ENCODE measurements around the gene ALDH5A1.
A peak's percentile ranks its signal among the peaks of the same experiment; 100 is the strongest.

ALDH5A1 gene

DNA sequence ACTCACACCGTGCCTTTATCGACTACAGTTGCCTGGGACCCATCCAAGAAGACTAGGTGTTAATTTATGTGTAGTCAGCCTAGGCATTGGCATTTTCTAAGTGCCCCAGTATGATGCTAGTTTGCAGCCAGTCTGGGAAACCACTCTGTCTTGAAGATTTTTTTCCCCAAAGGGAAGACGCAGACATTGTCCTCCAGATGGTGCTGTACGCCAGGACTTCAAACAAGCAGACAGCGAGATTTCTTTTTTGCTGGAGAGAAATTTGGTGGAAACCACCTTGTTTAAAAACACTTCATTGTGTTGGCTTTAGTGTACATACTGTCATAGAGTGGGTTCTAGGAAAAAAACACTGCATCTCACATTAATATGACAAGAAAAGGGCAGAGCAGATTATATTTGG is 30.0 kb downstream of the ALDH5A1 start:
- peak; percentile 5 for DNase-seq (ENCODE audit: low read depth)

DNA sequence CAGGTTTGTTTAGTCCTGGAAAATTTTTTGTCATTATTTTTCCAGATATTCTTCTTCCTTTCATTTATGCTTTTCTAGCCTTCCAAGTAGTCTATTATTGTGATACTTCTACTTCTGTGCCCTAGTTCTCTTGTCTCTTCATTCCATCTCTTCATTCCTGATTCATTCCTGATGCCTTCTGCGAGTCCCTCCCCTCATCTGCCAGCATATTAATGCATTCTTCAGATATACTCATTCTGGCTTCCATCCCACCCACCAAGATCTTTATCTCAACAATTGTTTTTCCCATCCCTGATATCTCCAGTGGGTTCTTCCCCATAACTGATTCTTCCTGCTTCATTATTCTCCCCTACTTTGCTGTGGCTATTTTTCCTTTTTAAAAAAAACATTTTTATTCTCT is 35.2 kb downstream of the ALDH5A1 start:
- DNase-seq (ENCODE audit: low read depth) = no peak

DNA sequence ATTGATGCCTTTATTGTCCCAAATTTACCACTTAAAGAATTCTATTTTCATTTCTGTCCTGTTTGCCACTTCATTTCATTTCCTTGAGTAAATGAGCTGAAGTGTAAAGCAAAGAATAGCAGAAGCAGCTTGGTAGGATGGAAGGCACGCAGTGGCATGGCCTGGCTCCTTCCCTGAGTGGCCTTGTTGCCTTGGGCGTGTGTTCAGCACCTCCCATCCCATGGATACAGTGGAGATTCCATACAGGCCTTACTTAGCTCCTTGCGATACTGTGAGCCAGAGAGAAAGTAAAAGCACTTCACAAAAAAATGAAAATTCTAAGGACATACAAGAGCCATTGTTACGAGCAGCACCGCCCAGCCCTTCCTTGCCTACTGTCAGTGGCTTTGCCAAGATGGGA is 39.6 kb downstream of the ALDH5A1 start:
- DNase-seq (ENCODE audit: low read depth) = no peak

DNA sequence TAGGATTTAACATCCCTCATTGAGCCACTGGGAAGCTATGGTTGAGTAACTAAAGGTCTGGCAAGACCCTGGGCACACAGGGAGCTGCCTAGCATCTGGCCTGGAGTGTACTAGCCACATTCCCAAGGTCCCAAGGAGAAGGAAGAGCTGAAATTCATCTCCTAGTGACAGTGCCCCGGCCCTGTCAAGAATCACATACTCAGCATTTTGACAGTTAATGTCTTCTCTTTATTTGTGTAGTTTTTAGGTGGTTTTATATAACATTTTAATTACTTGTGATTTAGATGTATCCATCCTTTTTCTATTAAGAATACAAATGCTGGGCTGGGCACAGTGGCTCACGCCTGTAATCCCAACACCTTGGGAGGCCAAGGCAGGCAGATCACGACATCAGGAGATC is 40.4 kb downstream of the ALDH5A1 start:
- DNase-seq (ENCODE audit: low read depth) = no peak

DNA sequence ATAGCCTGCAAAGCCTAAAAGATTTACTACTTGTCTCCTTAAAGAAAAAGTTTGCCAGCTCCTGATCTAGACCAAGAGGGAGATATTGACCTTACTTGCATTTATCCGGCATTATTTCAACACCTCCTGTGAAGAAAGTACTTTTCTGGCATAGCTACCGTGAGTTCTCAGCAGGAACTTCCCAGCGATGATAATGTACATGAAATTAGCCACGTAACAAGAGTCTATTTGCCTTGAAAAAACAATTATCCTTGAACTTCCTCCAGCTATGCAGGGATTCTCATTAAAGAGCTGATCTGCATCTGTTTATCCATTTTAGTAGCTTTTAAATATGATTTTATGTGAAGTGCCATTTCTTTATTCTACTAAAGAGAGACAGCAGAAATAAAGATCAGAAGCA is 41.7 kb downstream of the ALDH5A1 start:
- no peak for DNase-seq (ENCODE audit: low read depth)

DNA sequence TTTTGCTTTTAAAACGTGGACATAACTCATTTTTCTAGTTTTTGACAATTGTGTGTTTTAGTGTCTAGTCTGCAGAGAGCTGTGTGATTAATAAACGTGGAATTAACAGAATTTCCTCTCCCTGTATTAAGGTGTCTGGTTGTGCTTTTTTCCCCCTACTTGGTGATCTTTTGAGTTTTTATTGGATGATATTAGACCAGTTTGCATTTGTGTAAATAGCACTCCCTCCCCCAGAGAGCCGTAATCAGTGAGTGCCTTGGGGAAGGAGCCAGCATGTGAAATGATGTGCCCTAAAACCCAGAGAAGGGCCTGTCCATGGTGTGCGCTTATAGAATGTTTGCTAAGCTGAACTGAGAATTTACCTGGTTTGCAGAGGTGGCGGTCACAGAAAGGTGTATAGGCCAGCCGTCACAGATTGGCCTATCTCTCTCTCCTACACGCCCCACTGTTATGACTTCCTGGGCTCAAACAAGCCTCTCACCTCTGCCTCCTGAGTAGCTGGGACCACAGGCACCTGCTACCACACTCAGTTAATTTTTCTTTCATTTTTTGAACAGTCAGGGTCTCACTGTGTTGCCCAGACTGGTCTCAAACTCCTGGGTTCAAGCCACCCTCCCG is 42.4 kb downstream of the ALDH5A1 start:
- no peak for DNase-seq (ENCODE audit: low read depth)

DNA sequence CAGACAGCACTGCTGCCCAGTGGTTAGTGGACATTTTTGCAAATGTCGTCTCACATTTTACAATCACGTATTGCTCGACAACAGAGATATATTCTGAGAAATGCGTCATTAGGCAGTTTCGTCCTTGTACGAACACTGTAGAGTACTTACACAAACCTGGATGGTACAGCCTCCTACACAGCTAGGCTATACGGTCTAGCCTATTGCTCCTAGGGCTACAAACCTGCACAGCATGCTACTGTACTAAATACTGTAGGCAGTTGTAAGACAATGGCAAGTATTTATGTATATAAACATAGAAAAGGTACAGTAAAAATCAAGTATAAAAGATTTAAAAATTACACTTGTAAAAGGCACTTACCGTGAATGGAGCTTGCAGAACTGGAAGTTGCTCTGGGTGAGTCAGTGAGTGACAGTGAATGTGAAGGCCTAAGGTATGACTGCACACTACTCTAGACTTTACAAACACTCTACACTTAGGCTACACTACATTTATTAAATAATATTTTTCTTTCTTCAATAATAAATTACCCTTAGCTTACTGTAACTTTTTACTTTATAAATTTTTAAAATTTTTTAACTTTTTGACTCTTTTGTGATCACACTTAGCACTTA is 43.1 kb downstream of the ALDH5A1 start:
- no peak for DNase-seq (ENCODE audit: low read depth)

DNA sequence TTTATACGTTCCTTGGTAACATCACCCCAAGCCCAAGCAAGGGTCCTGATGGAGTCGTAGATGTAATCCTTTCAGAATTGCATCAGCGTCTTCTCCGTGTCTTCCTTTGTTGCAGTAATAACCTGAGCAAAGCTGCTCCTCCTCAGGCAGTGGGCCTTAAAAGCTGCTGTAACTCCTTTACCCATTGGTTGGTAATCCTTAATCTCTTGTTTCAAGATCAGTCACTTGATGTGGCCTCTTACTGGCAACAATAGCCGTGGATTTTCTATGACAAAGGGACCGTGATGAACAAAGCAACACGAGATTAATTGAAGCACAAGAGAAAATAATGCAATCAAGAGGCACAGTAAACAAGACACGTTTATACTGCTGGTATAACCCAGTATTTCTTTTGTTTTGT is 44.6 kb downstream of the ALDH5A1 start:
- no peak for DNase-seq (ENCODE audit: low read depth)

DNA sequence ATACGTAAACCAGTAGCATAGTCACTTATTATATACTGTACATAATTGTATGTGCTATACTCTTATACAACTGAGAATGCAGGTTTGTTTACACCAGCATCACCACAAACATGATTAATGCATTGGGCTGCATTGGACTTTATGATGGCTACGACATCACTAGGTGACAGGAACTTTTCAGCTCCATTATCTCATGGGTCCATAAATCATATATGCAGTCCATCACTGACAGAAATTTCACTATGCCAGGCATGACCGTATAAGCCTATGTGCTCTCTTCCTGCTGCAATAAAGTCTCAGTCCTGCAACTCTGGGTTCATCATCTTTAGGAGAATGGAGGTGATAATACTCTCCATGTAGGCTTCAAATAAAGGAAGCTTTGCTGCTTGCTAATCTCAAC is 45.4 kb downstream of the ALDH5A1 start:
- no peak for DNase-seq (ENCODE audit: low read depth)

DNA sequence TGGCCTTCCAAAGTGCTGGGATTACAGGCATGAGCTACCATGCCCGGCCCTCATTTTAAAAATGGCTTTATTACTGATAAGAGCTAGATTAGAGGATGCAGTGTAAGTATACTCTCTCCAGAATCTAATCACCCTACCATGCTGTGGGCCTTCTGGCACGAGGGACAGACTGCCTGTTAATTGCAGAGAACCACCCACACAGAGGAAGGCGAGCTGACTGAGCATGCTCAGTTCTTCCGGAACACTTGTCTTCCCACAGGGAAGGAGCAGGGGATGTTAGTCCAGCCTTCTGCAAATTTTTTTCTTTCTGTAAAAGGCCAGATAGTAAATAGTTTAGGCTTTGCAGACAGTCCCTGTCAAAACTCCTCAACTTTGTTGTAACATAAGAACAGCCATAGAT is 48.9 kb downstream of the ALDH5A1 start:
- no peak for DNase-seq (ENCODE audit: low read depth)

DNA sequence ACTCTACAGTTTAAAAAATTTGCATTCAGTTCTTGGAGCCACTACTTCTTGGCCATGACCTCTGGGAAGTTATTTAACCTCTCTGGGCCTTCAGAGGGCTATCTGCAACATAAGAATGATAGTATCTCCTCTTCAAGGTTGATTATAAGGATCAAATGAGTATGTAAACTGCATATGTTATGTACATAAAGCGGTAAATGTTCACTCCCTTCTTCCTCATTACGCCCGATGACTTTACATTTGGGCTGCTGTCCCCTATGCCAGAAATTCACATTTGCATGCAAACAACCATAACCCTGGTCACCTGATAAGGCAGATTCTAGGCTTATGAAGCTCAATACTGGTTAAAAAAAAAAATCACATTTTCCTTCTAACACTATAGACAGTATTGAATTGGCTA is 50.4 kb downstream of the ALDH5A1 start:
- DNase-seq (ENCODE audit: low read depth) = no peak

DNA sequence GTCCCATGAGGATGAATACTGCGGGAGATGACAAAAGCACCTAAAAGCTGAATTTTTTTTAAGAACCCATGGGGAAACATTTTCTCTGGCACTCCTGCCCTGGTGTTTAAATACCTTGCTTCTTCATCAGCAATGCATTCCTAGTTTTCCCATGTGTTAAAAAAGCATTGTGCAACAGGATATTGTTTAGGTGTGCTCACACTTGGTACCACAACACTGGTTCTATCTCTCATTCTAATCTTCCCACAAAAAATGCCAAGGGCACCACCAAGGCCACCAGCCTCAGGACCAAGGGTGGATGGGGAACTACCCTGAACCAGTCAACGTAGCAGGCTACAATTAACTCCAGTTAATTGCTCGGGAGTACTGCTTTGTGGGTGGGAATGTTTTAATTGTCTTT is 50.9 kb downstream of the ALDH5A1 start:
- DNase-seq (ENCODE audit: low read depth) = no peak

DNA sequence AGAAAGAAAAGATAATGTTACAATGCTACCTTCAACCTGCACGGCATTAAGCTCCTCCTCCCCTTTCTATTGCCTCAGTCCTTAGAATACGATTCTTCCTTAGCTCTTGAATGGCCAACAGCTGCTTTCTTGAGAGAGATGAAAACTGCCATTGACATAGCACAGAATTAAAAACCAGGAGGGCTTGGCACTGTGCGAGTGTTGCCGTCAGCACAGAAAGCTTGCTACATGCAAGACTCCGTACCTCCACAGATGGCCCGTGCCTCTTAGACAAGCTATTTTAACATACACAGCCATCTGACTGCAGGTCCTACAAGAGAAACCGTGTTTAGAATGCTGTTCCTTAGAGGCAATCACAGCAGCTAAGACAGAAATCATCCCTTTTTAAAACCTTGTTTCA is 51.7 kb downstream of the ALDH5A1 start:
- DNase-seq (ENCODE audit: low read depth) = no peak

DNA sequence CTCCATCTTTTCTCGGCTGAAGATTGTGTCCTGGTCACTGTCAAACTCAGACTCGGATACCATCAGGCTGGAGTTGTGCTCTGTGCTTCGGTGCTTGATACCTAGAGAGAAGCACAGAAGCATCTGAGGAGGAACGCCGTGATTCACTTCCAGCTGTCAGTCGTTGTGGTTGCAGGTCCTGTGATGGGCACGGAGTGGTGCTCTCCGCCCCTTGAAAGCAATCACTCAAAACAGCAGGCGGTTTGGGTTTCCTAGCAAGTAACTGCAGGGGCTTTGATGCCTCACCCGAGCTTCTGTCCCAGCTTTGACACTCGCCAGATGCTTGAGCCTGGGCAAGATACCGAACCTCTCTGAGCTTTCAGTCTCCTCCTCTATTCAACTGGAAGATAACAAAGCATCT is 52.5 kb downstream of the ALDH5A1 start:
- DNase-seq (ENCODE audit: low read depth) = no peak

DNA sequence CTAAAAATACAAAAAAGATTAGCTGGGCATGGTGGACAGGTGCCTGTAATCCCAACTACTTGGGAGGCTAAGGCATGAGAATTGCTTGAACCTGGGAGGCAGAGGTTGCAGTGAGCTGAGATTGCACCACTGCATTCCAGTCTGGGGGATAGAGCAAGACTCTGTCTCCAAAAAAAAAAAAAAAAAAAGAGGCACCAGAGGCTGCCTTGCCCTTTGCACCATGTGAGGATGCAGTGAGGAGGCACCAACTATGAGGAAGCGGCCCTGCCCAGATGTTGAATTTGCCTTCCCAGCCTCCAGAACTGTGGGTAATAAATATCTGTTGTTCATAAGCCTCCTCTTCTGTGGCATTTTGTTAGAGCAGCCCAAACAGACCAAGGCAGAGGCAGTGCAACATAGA is 54.4 kb downstream of the ALDH5A1 start:
- DNase-seq (ENCODE audit: low read depth) = no peak

DNA sequence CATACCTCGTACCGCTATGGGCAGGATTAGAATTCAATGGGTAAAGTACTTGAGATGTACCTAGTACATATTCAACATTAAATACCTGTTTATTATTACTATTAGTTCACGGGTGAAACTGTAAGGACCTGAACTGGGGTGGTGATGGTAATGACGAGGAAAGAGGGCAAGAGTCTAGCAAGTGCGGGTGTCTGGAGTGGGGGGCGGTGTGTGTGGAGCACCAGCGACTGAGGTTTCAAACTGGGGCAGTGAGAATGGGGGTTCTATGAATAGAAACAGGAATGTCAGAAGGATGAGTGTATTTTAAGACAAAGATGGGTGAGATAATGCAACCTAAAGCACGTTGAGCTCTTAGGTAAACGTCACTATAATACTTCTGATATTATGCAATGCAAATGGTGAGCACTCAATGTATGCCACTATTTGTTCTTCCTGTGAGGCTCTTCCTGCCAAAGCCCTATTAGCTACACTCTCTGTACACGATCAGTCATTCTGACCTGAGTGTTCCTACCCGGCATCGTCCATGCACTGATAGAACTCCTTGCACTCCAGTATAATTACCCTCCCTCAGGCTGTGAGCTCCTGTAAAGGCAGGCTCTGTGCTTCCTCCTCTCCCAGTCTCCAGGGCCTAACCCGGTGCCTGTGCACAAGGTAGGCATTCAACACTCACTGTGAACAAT is 55.0 kb downstream of the ALDH5A1 start:
- no peak for DNase-seq (ENCODE audit: low read depth)

DNA sequence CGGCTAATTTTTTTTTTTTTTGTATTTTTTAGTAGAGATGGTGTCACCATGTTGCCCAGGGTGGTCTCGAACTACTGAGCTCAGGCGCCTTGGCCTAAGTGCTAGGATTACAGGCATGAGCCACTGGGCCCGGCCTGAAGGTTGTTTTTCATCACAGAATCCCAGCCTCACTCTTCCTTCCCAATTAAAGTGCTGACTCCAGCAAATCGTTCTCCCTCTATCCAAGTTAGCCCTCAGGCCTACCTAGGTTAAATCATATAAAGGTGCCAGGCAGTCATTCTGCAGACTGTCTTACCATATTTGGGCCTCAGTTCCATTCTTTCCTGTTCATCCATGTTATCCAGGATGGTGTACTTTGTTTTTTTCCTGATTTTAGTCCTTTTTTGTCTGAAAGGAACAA is 56.4 kb downstream of the ALDH5A1 start:
- no peak for DNase-seq (ENCODE audit: low read depth)

DNA sequence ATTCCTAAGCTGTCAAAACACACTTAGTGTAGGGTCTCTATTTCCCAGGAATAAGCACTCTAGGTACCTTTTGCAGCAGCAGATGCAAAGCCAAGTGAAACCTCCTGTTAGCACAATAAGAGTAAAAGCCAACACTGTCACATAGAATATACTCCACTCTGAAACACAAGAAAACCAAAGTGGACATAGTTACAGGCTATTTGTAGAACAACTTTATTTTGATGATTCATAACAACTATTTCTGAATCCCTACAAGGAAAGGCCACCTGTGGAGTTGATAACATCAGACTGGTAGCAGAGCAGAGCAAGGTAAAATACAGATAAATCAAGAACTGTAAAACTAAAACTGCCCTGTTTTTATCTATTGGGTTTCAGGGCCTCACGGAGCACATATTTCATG is 59.7 kb downstream of the ALDH5A1 start:
- DNase-seq (ENCODE audit: low read depth) = no peak

DNA sequence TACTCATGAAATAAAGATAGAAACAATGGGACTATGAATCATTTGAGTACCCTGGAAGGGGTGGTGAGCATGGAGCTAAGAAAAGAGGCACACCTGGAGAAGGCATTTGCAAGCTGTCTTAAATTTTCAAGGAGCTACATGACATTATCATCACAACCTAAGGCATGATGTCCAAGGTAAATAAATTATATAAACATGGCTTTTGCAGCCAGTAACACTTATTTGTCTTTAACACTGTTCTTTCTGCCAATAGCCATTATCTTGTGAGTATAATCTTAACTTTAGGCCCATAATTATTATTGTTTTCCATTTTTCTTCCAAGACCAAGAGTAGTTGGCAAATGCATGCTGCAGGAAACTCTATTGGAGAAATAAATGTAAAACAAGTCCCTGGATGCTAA is 63.7 kb downstream of the ALDH5A1 start:
- DNase-seq (ENCODE audit: low read depth) = no peak

DNA sequence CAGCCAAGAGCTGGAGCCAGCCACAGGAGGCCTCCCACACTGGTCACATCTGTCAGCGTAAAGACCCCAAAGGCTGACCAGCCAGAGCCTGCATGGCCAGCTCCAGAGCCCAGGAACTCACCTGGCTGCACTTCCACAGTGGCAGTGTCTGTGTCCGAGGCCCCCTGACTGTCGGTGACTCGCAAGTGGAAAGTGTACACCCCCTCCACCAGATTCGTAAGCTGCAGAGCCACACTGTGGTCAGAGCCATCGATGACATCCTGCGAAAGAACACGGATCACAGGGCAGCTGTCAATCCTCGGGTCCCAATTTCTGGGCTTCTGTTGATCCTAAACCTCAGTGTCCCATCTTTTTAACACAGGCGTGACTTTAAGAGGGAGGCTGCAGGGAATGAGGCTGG is 69.3 kb downstream of the ALDH5A1 start:
- DNase-seq (ENCODE audit: low read depth) = no peak

DNA sequence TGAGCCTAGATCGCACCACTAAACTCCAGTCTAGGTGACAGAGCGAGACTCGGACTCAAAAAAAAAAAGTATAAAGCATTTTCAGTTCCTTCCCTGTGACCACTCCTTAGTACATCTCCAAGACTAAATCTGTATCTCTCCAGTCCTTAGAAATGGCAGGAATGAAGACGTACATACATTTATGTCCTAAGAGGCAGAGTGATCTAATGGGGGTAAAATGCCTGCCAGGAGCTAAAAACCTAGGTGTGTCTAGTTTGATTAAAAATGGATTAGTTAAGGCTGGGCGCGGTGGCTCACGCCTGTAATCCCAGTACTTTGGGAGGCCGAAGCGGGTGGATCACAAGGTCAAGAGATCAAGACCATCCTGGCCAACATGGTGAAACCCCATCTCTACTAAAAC is 70.4 kb downstream of the ALDH5A1 start:
- DNase-seq (ENCODE audit: low read depth) = no peak

DNA sequence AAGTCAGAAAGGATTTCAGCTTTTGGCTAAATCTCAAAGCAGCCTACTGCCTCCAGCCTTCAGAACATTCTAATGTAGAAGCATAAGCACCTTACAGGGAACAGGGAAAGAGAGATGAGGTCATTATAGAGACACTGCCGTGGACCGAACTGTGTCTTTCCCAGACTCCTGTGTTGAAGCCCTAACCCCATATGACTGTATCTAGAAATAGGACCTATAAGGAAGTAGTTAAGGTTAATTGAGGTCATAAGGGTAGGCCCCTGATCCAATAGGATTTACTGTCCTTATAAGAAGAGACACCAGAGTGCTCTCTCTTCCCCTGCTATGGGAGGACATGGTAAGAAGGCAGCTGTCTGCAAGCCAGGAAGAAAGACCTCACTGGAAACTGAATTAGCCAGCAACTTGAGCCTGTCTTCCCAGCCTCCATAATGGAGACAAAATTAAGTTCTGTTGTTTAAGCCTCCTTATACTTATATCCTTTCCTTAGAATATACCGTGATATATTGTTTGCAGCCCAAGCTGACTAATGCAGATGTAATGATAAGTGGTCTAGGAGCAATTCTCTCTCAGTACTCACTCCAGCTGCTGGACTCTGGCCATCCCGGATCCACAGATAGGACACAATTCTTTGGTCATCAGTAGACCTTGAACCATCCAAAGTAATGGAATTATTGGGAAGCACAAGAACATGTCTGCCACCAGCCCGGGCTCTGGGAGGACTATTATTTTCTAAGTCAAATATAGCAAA is 71.4 kb downstream of the ALDH5A1 start:
- no peak for DNase-seq (ENCODE audit: low read depth)

DNA sequence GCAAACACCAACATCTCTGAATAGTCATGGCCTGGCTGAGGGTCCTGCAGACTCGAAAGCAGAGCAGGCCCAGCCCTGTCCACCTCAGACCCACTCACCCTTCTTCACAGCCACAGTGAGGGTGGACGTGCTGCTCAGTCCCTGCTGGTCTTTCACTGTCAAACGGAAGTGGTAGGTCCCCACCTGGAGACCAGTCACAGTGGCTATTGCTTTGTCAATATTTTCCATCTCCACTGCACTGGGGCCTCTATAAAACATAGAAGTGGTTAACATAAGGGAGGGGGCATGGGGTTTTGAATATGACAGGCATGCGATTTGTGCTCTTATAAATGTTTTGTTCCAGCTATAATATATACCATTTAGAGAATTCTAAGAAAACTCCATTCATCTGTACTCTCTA is 73.9 kb downstream of the ALDH5A1 start:
- no peak for DNase-seq (ENCODE audit: low read depth)
